Ovary (tissue), 9 donors: ENCODE data around the gene CCIN. TPM values are rescaled to one million over a fixed set of nuclear protein-coding genes. Genes with fewer than 3 reads are reported as not detected.

ENCODE experiments used
- DNase-seq, 5 donors: peaks; one replicate each; pipeline ENCODE4 v3.0.0-alpha.2; 2019 to 2020
- H3K27ac ChIP-seq, 2 donors: fragments of 200-600 bp; one replicate each; pipeline versions ENCODE4 v1.5.1 to v1.8.0; 2019 to 2022
- H3K27me3 ChIP-seq: fragments of 200-600 bp; one replicate; pipeline ENCODE4 v1.8.0; 2022
- H3K36me3 ChIP-seq: fragments of 200-600 bp; sonication (generic); one replicate; pipeline ENCODE4 v1.5.1; 2019
- H3K4me1 ChIP-seq: one replicate; pipeline ENCODE4 v1.8.1; 2013; ENCODE audit warnings: mild to moderate bottlenecking, moderate library complexity; ENCODE audit not compliant: insufficient read depth
- H3K4me3 ChIP-seq: fragments of 200-600 bp; sonication (generic); one replicate; pipeline ENCODE4 v1.5.1; 2017
- H3K9me3 ChIP-seq, 2 donors: fragments of 200-600 bp in 1 of 2; sonication (generic) in 1 of 2; one replicate each; pipeline versions ENCODE4 v1.5.1 to v1.8.1; 2013 to 2019; ENCODE audit warnings: mild to moderate bottlenecking in 1 of 2, moderate library complexity in 1 of 2
- CTCF ChIP-seq, 3 donors: fragments of 450-650 bp in 2 of 3; fragments of 200-600 bp in 1 of 3; IDR thresholded peaks; one replicate each; pipeline versions ENCODE4 v1.5.1 to v1.8.0; 2016 to 2022; ENCODE audit warnings: antibody characterized with exemption in 3 of 3, mild to moderate bottlenecking in 1 of 3
- EP300 ChIP-seq: sonication (generic); formaldehyde crosslinking; IDR thresholded peaks from one replicate; pipeline ENCODE4 v1.6.1; 2017; ENCODE audit warnings: antibody characterized with exemption
- POLR2A ChIP-seq: fragments of 450-650 bp; IDR thresholded peaks from one replicate; pipeline ENCODE4 v1.6.1; 2017; ENCODE audit warnings: antibody characterized with exemption, mild to moderate bottlenecking, moderate library complexity
- WGBS, 3 donors: extraction: QIAGEN DNeasy Blood & Tissue Kit in 1 of 3; methylation state at CpG; one replicate each; pipeline versions ENCODE4 v1.1.5 to v1.1.7; 2013 to 2017; 5-methylcytosine and 5-hydroxymethylcytosine counted together
- intact Hi-C, 4 donors: fragments of 100-400 bp; cut with DNase I; formaldehyde crosslinking; loops; one replicate each; pipeline versions ENCODE4 v1.11.0 to v1.15.1; 2022 to 2023
- polyA plus RNA-seq, 2 donors: library from polyadenylated mRNA; stranded (reverse); fragments of 200-250 nt in 1 of 2; fragments of 350-450 nt in 1 of 2; fragmentation: Illumina TruSeq in 1 of 2; extraction: RNeasy Lipid Tissue Mini Kit (QIAGEN cat#74804) in 1 of 2; gene quantifications; one replicate each; pipeline ENCODE4 v1.2.3, GENCODE V29; 2013 to 2014
- total RNA-seq, 7 donors: library from RNA; depleted of rRNA in 2 of 7; stranded (reverse); fragments of >200 nt in 2 of 7; fragmentation: NEBNext Ultra II Directional in 3 of 7; extraction: Animal tissue kit (Norgen Biotek cat#: 25700) in 3 of 7; gene quantifications; one replicate each; pipeline versions ENCODE4 v1.1.0 to v1.2.4, GENCODE V29; 2016 to 2023
- donor health status: DM: no; HTN: no; CAD: no; lungs with moderate emphysema.
- donor health status: DM: no; HTN: no; CAD: no.
- donor health status: Bipolar disorder and iron deficiency.
- donor health status: DM: yes; HTN: yes; CAD: no.
- donor health status: DM: no; HTN: no; CAD: no.
- donor health status: DM: yes; HTN: yes; CAD: no.

Gene CCIN
- total and polyA plus RNA-seq, 9 donors, result 0.15 to 0.33 (median 0.28) TPM; not detected in 5

- no peak overlapping the region for H3K4me3 ChIP-seq
- TF ChIP-seq CTCF (IDR thresholded peaks at IDR 0.05) (no peak), EP300 (no peak), POLR2A (no peak)
- peaks cover 6% of the 10 kb centered on the region for H3K4me1 ChIP-seq
- H3K9me3 ChIP-seq, result no peaks in the 10 kb centered on the region
- no peaks in the 10 kb centered on the region for H3K27me3 ChIP-seq
- intact Hi-C loops, result no loop called here
- peak in 3 of 5 donors; percentile 35 to 38 (median 38) for DNase-seq
- 92 to 95% (median 93%) methylated on average over 17 of the region's 17 CpGs for WGBS, 3 donors
- peak overlapping the region in 1 of 2 donors; percentile 76 for H3K27ac ChIP-seq
- no peaks in the 10 kb centered on the region for H3K36me3 ChIP-seq
Observed at GRCh38 chr9:36162211-36162738, 6.9 kb upstream of the CCIN start.

- intact Hi-C loops, result no loop called here
- Histone ChIP-seq H3K4me1 (peaks cover 6% of the 10 kb centered on the region), H3K36me3 (no peaks in the 10 kb centered on the region), H3K4me3 (no peak overlapping the region), H3K27ac (peak overlapping the region; percentile 46 to 76), H3K9me3 (no peaks in the 10 kb centered on the region), H3K27me3 (no peaks in the 10 kb centered on the region)
- peak; percentile 88 to 97 (median 96) for DNase-seq
- TF ChIP-seq CTCF (IDR thresholded peaks at IDR 0.05) (no peak), POLR2A (no peak), EP300 (no peak)
- WGBS, 3 donors, result 7 to 12% (median 7%) methylated on average over 9 of the region's 9 CpGs
Observed at GRCh38 chr9:36163049-36163785, 6.0 kb upstream of the CCIN start.

DNA sequence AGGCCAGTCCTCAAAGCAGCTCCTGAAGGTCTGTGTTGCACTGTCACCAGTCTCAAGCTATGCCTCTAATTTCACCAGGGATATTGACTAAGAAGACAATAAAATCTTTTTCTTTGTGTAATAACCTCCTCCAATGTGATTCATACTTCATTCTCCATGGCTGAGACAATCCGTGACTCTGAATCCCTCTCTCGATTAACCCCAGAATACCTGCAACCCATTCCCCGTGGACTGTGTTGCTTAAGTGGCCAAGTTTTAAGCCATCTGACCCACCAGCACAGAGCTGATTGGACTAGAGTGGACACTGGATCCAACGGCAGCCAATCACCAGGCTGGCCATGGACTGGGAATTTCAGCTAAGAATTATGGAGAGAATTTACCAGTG lies 5.4 kb upstream of the CCIN start:
- Histone ChIP-seq H3K9me3 (no peaks in the 10 kb centered on the region), H3K27ac (peak overlapping the region; percentile 46 to 76), H3K27me3 (no peaks in the 10 kb centered on the region), H3K4me1 (peaks cover 6% of the 10 kb centered on the region), H3K4me3 (no peak overlapping the region), H3K36me3 (no peaks in the 10 kb centered on the region)
- DNase-seq, result peak in 1 of 5 donors; percentile 18
- intact Hi-C loops, result no loop called here
- WGBS, 3 donors, result 39 to 50% (median 49%) methylated on average over 4 of the region's 4 CpGs
- TF ChIP-seq CTCF (IDR thresholded peaks at IDR 0.05) (no peak), EP300 (no peak), POLR2A (no peak)

GRCh38 chr9:36164372-36164771 lies 4.8 kb upstream of the CCIN start:
- WGBS, 3 donors, result 78 to 82% (median 81%) methylated on average over 6 of the region's 6 CpGs
- peaks cover 5% of the 10 kb centered on the region for H3K4me1 ChIP-seq
- no peaks in the 10 kb centered on the region for H3K27me3 ChIP-seq
- no peaks in the 10 kb centered on the region for H3K36me3 ChIP-seq
- no peak overlapping the region for H3K4me3 ChIP-seq
- H3K9me3 ChIP-seq, result no peaks in the 10 kb centered on the region
- peak in 4 of 5 donors; percentile 47 to 66 (median 55) for DNase-seq
- TF ChIP-seq EP300, result no peak
- TF ChIP-seq POLR2A, result no peak
- TF ChIP-seq CTCF (IDR thresholded peaks at IDR 0.05), result no peak
- intact Hi-C loops, result no loop called here
- H3K27ac ChIP-seq, result no peak overlapping the region
